GM12891 (cell line): ENCODE data around the gene CBX7.

Experiments used
- PAX5 ChIP-seq: IDR thresholded peaks from 2 replicates; pipeline ENCODE4 v1.6.1; 2011; ENCODE audit warnings: low read length, moderate library complexity, mild to moderate bottlenecking; ENCODE audit not compliant: insufficient read depth, severe bottlenecking
- POLR2A ChIP-seq: IDR thresholded peaks from 2 replicates; pipeline ENCODE4 v1.6.1; 2011; ENCODE audit warnings: low read depth, low read length, control low read depth
- POLR2AphosphoS5 ChIP-seq: IDR thresholded peaks from 2 replicates; pipeline ENCODE4 v1.6.1; 2011; ENCODE audit warnings: low read depth, low read length, control low read depth
- POU2F2 ChIP-seq: IDR thresholded peaks from 2 replicates; pipeline ENCODE4 v1.6.1; 2011; ENCODE audit warnings: low read depth, mild to moderate bottlenecking, control low read depth, low read length, moderate library complexity
- SPI1 ChIP-seq: IDR thresholded peaks from 2 replicates; pipeline ENCODE4 v1.6.1; 2011; ENCODE audit warnings: low read depth, low read length, control low read depth
- TAF1 ChIP-seq: IDR thresholded peaks from 2 replicates; pipeline ENCODE4 v1.6.1; 2011; ENCODE audit warnings: low read depth, low read length, control low read depth

- TF ChIP-seq POLR2AphosphoS5 (no peak), POLR2A (no peak), POU2F2 (no peak), TAF1 (no peak), PAX5 (no peak), SPI1 (no peak)
Observed at GRCh38 chr22:39173787-39174497, 21.5 kb upstream of the CBX7 start.
